NCI-H146 treated with DMSO at 0.1 percent for 48 hours (cell line): ENCODE data around the gene COL15A1.

Source experiments
- DNase-seq: peaks from one replicate; lab custom pipeline; 2025; ENCODE audit not compliant: unreplicated experiment; lab: John Stamatoyannopoulos, UW

Gene COL15A1

GRCh38 chr9:98915599-98915998, 28.1 kb upstream of the COL15A1 start:
- no peak for DNase-seq

- no peak for DNase-seq
These were observed 27.0 kb upstream of the COL15A1 start for GRCh38 chr9:98916660-98917059.

- DNase-seq, result no peak
These were observed 25.8 kb upstream of the COL15A1 start for GRCh38 chr9:98917746-98918487.

GRCh38 chr9:98921732-98922131, 22.0 kb upstream of the COL15A1 start:
- DNase-seq, result no peak

GRCh38 chr9:98922721-98923435, 20.8 kb upstream of the COL15A1 start:
- DNase-seq, result no peak

GRCh38 chr9:98923451-98924123, 20.1 kb upstream of the COL15A1 start:
- DNase-seq, result no peak

GRCh38 chr9:98924946-98925820, 18.5 kb upstream of the COL15A1 start:
- no peak for DNase-seq

GRCh38 chr9:98925956-98926355, 17.8 kb upstream of the COL15A1 start:
- no peak for DNase-seq

- no peak for DNase-seq
These were observed 16.0 kb upstream of the COL15A1 start for GRCh38 chr9:98927724-98928123.

GRCh38 chr9:98929071-98929470, 14.6 kb upstream of the COL15A1 start:
- no peak for DNase-seq

GRCh38 chr9:98929895-98930341, 13.8 kb upstream of the COL15A1 start:
- DNase-seq, result no peak

- DNase-seq, result no peak
These were observed 12.9 kb upstream of the COL15A1 start for GRCh38 chr9:98930792-98931191.

GRCh38 chr9:98931600-98932389, 11.9 kb upstream of the COL15A1 start:
- DNase-seq, result no peak

- no peak for DNase-seq
These were observed 10.5 kb upstream of the COL15A1 start for GRCh38 chr9:98933185-98933584.

- no peak for DNase-seq
These were observed 9.8 kb upstream of the COL15A1 start for GRCh38 chr9:98933890-98934289.

- DNase-seq, result no peak
These were observed 8.6 kb upstream of the COL15A1 start for GRCh38 chr9:98935071-98935505.

- DNase-seq, result no peak
These were observed 3.4 kb upstream of the COL15A1 start for GRCh38 chr9:98940276-98940675.

GRCh38 chr9:98941946-98942523, 1.7 kb upstream of the COL15A1 start:
- no peak for DNase-seq

- DNase-seq, result no peak
These were observed 613 bp upstream of the COL15A1 start for GRCh38 chr9:98942906-98943681.
